ENCODE data around the gene KCNJ12. TPM values are rescaled to one million over a fixed set of nuclear protein-coding genes. Genes with fewer than 3 reads are reported as not detected.
A peak's percentile ranks its signal among the peaks of the same experiment; 100 is the strongest.

The KCNJ12 gene
- total RNA-seq, 2 donors from 2014 or later, result 0.82 to 2.2 TPM

GRCh38 chr17:21374441-21375161, 1.6 kb upstream of the KCNJ12 start:
- no peak overlapping the region for H3K9ac ChIP-seq (ENCODE audit: low read depth in 2 of 2, low read length in 2 of 2)
- H3K36me3 ChIP-seq, result no peaks in the 10 kb centered on the region
- no peaks in the 10 kb centered on the region for H3K9me3 ChIP-seq
- no peak for TF ChIP-seq CTCF (IDR thresholded peaks at IDR 0.05)
- no peak for DNase-seq
- H3K27ac ChIP-seq, result no peak overlapping the region
- intact Hi-C loops (cut with DNase I), result no loop called here
- peaks cover 36% of the 10 kb centered on the region for H3K27me3 ChIP-seq
- H3K4me3 ChIP-seq, result no peak overlapping the region
- peaks cover 10% of the 10 kb centered on the region for H3K4me1 ChIP-seq

GRCh38 chr17:21375162-21375560, 996 bp upstream of the KCNJ12 start:
- H3K4me3 ChIP-seq, result no peak overlapping the region
- intact Hi-C loops (cut with DNase I), result no loop called here
- H3K9ac ChIP-seq (ENCODE audit: low read depth in 2 of 2, low read length in 2 of 2), result no peak overlapping the region
- H3K36me3 ChIP-seq, result no peaks in the 10 kb centered on the region
- no peaks in the 10 kb centered on the region for H3K9me3 ChIP-seq
- H3K27ac ChIP-seq, result no peak overlapping the region
- TF ChIP-seq CTCF (IDR thresholded peaks at IDR 0.05), result no peak
- peaks cover 36% of the 10 kb centered on the region for H3K27me3 ChIP-seq
- DNase-seq, result no peak
- H3K4me1 ChIP-seq, result peaks cover 10% of the 10 kb centered on the region

GRCh38 chr17:21375757-21376080, 438 bp upstream of the KCNJ12 start:
- H3K4me1 ChIP-seq, result peaks cover 10% of the 10 kb centered on the region
- H3K9me3 ChIP-seq, result no peaks in the 10 kb centered on the region
- H3K4me3 ChIP-seq, result no peak overlapping the region
- intact Hi-C loops (cut with DNase I), result no loop called here
- H3K27ac ChIP-seq, result no peak overlapping the region
- H3K36me3 ChIP-seq, result no peaks in the 10 kb centered on the region
- no peak overlapping the region for H3K9ac ChIP-seq (ENCODE audit: low read depth in 2 of 2, low read length in 2 of 2)
- H3K27me3 ChIP-seq, result peaks cover 36% of the 10 kb centered on the region
- DNase-seq, result no peak
- TF ChIP-seq CTCF (IDR thresholded peaks at IDR 0.05), result no peak

GRCh38 chr17:21376759-21377690, 868 bp downstream of the KCNJ12 start:
- DNase-seq, result no peak
- Histone ChIP-seq H3K36me3 (no peaks in the 10 kb centered on the region), H3K9ac (ENCODE audit: low read depth in 2 of 2, low read length in 2 of 2) (peak overlapping the region in 1 of 2 donors; percentile 26), H3K4me1 (peaks cover 10% of the 10 kb centered on the region), H3K27ac (no peak overlapping the region), H3K27me3 (peaks cover 36% of the 10 kb centered on the region), H3K9me3 (no peaks in the 10 kb centered on the region), H3K4me3 (peak overlapping the region; percentile 20)
- intact Hi-C loops (cut with DNase I), result no loop called here
- no peak for TF ChIP-seq CTCF (IDR thresholded peaks at IDR 0.05)

GRCh38 chr17:21377705-21378396, 1.7 kb downstream of the KCNJ12 start:
- Histone ChIP-seq H3K9ac (ENCODE audit: low read depth in 2 of 2, low read length in 2 of 2) (no peak overlapping the region), H3K9me3 (no peaks in the 10 kb centered on the region), H3K27ac (no peak overlapping the region), H3K27me3 (peaks cover 36% of the 10 kb centered on the region), H3K4me1 (peaks cover 10% of the 10 kb centered on the region), H3K36me3 (no peaks in the 10 kb centered on the region), H3K4me3 (peak overlapping the region; percentile 9)
- intact Hi-C loops (cut with DNase I), result no loop called here
- no peak for DNase-seq
- no peak for TF ChIP-seq CTCF (IDR thresholded peaks at IDR 0.05)

Data from colonic mucosa (tissue), 4 donors.